Gastroesophageal sphincter (tissue), 4 donors: ENCODE measurements around the gene FREY1. TPM values are rescaled to one million over a fixed set of nuclear protein-coding genes. Genes with fewer than 3 reads are reported as not detected.

ENCODE experiments used
- ATAC-seq: fragments of 150-250 bp; one replicate; pipeline ENCODE4 v1.9.1; 2016; ENCODE audit warnings: mild to moderate bottlenecking, moderate library complexity
- H3K27ac ChIP-seq, 4 donors: fragments of 200-600 bp; sonication (generic) in 3 of 4; 1 replicate in 3 of 4; 2 replicates in 1 of 4; pipeline ENCODE4 v1.5.1; 2016 to 2019
- H3K27me3 ChIP-seq: fragments of 200-600 bp; sonication (generic); one replicate; pipeline ENCODE4 v1.5.1; 2019
- H3K36me3 ChIP-seq, 2 donors: fragments of 200-600 bp; sonication (generic); one replicate each; pipeline ENCODE4 v1.5.1; 2019; ENCODE audit warnings: control low read depth in 1 of 2
- H3K4me1 ChIP-seq, 3 donors: fragments of 200-600 bp; sonication (generic); 1 replicate in 2 of 3; 2 replicates in 1 of 3; pipeline ENCODE4 v1.5.1; 2016 to 2019; ENCODE audit warnings: control low read depth in 2 of 3
- H3K4me3 ChIP-seq, 2 donors: fragments of 200-600 bp; sonication (generic); one replicate each; pipeline ENCODE4 v1.5.1; 2019; ENCODE audit warnings: mild to moderate bottlenecking in 1 of 2, moderate library complexity in 1 of 2
- H3K9me3 ChIP-seq, 3 donors: fragments of 200-600 bp; sonication (generic); one replicate each; pipeline ENCODE4 v1.5.1; 2017 to 2019; ENCODE audit warnings: control low read depth in 2 of 3
- EP300 ChIP-seq: sonication (generic); formaldehyde crosslinking; IDR thresholded peaks from one replicate; pipeline ENCODE4 v1.6.1; 2017; ENCODE audit warnings: antibody characterized with exemption, mild to moderate bottlenecking
- POLR2A ChIP-seq, 2 donors: fragments of 450-650 bp; IDR thresholded peaks; one replicate each; pipeline ENCODE4 v1.6.1; 2017; ENCODE audit warnings: antibody characterized with exemption in 2 of 2, mild to moderate bottlenecking in 2 of 2, moderate library complexity in 1 of 2
- POLR2AphosphoS5 ChIP-seq: sonication (generic); formaldehyde crosslinking; IDR thresholded peaks from one replicate; pipeline ENCODE4 v1.6.1; 2017; ENCODE audit warnings: antibody characterized with exemption
- WGBS, 2 donors: methylation state at CpG; one replicate each; pipeline ENCODE4 v1.1.5; 2018; ENCODE audit warnings: low coverage in 1 of 2; 5-methylcytosine and 5-hydroxymethylcytosine counted together
- total RNA-seq, 4 donors: library from RNA; depleted of rRNA; stranded (reverse); fragments of >200 nt; gene quantifications; one replicate each; pipeline ENCODE4 v1.1.0, GENCODE V29; 2016
- TF ChIP-seq, protein P1 (sequence below), 4 experiments: fragments of 200-600 bp in 2 of 4; fragments of 450-650 bp in 2 of 4; sonication (generic) in 1 of 4; IDR thresholded peaks; one replicate each; pipeline ENCODE4 v1.5.1; 2017 to 2019; ENCODE audit warnings: antibody characterized with exemption in 4 of 4, mild to moderate bottlenecking in 2 of 4, moderate library complexity in 2 of 4

Gene FREY1
- total RNA-seq, 4 donors from 2014 or later, result 0.54 to 2.3 TPM; not detected in 2

DNA sequence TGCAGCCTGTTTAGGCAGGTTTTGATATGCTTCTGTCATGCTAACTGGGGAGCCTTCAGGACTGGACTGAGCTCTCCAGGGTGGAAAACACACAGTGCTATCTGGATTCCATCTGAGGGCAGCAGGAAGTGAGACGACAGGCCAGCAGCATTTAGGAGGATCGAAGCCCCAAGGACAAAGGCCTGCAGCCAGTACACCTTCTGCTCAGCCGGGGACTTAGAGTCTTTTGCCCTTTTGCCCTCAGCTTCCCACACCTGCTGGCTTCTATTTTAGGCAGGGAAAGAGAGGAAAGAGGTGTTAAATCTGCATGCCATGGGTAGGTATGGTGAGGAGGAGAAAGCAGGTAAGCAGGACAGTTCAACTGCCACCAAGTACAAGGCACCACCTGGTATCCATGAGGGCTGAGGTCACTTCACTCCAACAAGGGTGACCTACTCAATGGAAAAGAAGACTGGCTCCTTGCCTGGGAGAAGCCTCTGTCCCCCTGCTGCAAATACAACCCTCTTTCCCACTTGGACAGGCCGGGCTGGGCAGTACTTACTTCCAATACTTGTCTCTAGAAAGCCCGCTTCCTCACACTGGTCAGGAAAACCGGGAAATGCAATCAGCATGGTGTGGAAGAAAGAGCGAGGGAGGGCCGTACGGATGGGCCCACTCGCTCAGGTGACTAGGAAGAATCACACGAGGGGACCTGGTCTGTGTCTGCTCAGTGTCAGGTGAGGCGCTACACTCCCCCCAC is 27.7 kb upstream of the FREY1 start:
- H3K4me1 ChIP-seq, result no peaks in the 10 kb centered on the region
- no peak overlapping the region for H3K27ac ChIP-seq
- peaks cover 0 to 87% of the 10 kb centered on the region in 2 donors for H3K36me3 ChIP-seq
- no peak overlapping the region for H3K4me3 ChIP-seq
- no peak for ATAC-seq
- TF ChIP-seq, protein P1, sequence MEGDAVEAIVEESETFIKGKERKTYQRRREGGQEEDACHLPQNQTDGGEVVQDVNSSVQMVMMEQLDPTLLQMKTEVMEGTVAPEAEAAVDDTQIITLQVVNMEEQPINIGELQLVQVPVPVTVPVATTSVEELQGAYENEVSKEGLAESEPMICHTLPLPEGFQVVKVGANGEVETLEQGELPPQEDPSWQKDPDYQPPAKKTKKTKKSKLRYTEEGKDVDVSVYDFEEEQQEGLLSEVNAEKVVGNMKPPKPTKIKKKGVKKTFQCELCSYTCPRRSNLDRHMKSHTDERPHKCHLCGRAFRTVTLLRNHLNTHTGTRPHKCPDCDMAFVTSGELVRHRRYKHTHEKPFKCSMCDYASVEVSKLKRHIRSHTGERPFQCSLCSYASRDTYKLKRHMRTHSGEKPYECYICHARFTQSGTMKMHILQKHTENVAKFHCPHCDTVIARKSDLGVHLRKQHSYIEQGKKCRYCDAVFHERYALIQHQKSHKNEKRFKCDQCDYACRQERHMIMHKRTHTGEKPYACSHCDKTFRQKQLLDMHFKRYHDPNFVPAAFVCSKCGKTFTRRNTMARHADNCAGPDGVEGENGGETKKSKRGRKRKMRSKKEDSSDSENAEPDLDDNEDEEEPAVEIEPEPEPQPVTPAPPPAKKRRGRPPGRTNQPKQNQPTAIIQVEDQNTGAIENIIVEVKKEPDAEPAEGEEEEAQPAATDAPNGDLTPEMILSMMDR (IDR thresholded peaks at IDR 0.05), result no peak
- TF ChIP-seq POLR2A (IDR thresholded peaks at IDR 0.05), result no peak
- TF ChIP-seq EP300, result no peak
- TF ChIP-seq POLR2AphosphoS5, result no peak
- H3K27me3 ChIP-seq, result no peaks in the 10 kb centered on the region
- no peaks in the 10 kb centered on the region for H3K9me3 ChIP-seq
- WGBS, 2 donors, result 80 to 82% methylated on average over 1 to 3 of the region's 12 CpGs

DNA sequence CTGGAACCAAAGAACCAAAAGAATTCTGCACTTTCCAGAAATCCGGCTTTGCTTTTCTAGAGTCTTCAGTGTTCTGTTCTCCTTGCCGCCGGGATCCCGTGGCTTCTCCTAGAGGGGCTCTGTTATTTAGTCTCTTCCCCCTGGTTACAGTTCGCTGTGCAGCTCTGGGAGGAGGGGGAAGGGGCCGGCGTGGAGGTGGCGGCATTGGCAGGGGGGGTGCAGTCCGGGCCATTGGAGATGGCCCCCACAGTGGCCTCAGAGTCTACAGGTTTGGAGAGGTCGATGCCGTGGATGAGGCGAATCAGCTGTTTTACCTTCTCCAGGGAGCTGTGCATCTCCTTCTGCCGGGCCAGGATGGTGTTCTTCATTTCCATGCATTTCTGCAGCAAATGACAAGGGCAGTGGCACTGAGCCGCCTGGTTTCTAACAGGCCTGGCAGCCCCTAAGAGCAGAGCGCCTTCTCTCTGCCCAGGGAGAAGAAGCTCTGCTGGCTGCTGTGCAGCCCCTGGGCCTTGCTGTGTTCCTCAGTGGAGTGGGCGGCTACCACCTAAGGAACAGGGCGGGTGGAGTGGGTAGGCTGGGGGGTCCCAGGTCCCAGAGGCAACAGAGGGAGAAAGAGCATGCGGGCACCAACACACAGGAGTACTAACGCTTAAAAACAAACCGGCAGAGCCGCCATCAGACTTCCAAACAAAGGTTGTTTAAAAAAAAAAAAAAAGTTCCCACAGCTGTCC is 26.9 kb upstream of the FREY1 start:
- Histone ChIP-seq H3K4me3 (no peak overlapping the region), H3K36me3 (peaks cover 0 to 85% of the 10 kb centered on the region in 2 donors), H3K27ac (no peak overlapping the region), H3K9me3 (no peaks in the 10 kb centered on the region), H3K27me3 (no peaks in the 10 kb centered on the region), H3K4me1 (no peaks in the 10 kb centered on the region)
- WGBS, 2 donors, result 85 to 87% methylated on average over 4 of the region's 21 CpGs
- ATAC-seq, result no peak
- TF ChIP-seq POLR2AphosphoS5 (no peak), EP300 (no peak), POLR2A (IDR thresholded peaks at IDR 0.05) (no peak)
- TF ChIP-seq, protein P1 (IDR thresholded peaks at IDR 0.05), result no peak

DNA sequence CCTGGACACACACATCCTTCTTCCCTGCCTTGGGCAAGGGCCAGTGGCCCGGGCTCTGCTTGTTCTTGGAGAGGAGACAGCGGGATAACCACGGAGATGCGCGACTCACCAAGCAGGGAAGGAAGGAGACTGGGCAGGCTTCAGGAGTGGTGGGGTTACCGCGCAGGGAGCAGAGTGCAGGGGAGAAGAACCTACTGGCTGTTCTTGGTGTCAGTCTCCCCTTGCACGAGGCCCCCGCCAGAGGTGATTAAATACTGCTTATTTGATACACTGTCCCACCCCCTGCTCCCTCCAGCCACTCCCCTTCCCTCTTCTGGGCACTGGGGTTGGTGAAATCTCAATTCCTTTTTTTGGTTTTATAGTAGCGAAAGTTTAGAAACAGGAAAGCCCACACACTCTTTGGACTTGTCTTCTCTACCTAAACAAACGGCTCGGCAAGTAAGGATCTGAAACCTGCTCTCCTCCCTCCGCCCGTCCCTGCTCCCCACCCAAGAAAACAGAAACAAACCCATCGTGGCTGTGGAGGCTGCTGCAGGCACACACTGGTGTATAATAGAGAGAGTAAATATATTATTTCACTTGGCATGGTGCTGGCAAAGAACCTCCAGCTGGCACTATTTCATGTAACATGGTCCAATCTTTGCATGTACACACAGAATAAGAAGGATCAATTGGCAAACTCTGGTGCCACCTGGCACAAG is 26.2 kb upstream of the FREY1 start:
- no peak for ATAC-seq
- no peak for TF ChIP-seq EP300
- no peak for TF ChIP-seq POLR2AphosphoS5
- TF ChIP-seq POLR2A (IDR thresholded peaks at IDR 0.05), result no peak
- TF ChIP-seq, protein P1 (IDR thresholded peaks at IDR 0.05), result no peak
- no peaks in the 10 kb centered on the region for H3K4me1 ChIP-seq
- no peaks in the 10 kb centered on the region for H3K9me3 ChIP-seq
- 18 to 60% methylated on average over 2 to 6 of the region's 15 CpGs for WGBS, 2 donors
- H3K4me3 ChIP-seq, result no peak overlapping the region
- peaks cover 0 to 80% of the 10 kb centered on the region in 2 donors for H3K36me3 ChIP-seq
- no peaks in the 10 kb centered on the region for H3K27me3 ChIP-seq
- H3K27ac ChIP-seq, result no peak overlapping the region

DNA sequence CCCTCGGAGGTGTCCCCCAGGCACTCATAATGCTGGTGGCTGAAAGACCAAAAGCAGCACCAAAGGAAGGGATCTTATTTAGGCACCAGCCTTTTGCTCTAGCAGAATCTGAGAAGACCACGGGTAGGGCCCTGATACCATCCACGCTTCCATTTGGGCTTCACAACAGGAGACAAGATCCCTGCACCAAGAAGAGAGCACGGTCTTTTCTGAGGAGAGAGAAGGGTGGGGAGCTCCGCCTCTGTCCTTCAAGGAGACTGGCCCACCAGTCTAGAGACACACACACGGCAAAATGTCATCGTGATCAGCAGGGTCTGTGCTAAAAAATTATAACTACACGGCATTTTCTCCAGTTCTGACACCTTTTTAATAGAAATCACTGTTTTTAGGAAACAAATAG is 25.1 kb upstream of the FREY1 start:
- TF ChIP-seq POLR2A (IDR thresholded peaks at IDR 0.05) (no peak), EP300 (no peak), POLR2AphosphoS5 (no peak)
- TF ChIP-seq, protein P1 (IDR thresholded peaks at IDR 0.05), result no peak
- no peaks in the 10 kb centered on the region for H3K4me1 ChIP-seq
- H3K27ac ChIP-seq, result no peak overlapping the region
- 88 to 93% methylated on average over 3 to 6 of the region's 8 CpGs for WGBS, 2 donors
- peaks cover 0 to 69% of the 10 kb centered on the region in 2 donors for H3K36me3 ChIP-seq
- ATAC-seq, result no peak
- peaks cover 2% of the 10 kb centered on the region for H3K27me3 ChIP-seq
- no peak overlapping the region for H3K4me3 ChIP-seq
- no peaks in the 10 kb centered on the region for H3K9me3 ChIP-seq
